GM19238 (cell line): ENCODE measurements around the gene SPAM1.
"Not testable (repeated sequence)": the region's sequence is repeated elsewhere in the genome, so short reads cannot be mapped to it uniquely, and the experiment has no call there.

Source experiments
- DNase-seq: peaks from one replicate; pipeline ENCODE4 v3.0.0; 2011; ENCODE audit warnings: low spot score; ENCODE audit not compliant: insufficient read length

SPAM1 gene

DNA sequence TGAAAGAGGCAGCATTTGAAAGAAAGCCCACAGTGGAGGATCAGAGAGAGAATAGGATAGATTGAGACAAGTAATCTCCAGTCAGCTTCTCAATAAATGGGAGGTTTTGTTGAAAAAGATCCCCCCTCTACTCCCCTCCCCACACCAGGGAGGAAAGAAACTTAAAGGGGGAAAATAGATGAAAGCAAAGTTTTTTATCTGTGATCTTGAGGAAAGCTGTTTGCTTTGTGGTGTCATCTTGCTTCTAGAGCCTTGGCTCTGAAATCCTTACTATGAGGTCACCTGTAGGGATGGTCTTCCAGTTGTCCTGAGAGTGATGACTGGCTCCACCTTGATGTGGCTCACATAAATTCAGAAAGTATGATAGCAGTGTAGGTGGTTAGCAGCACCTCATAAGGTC, at the start of gene SPAM1:
SPAM1 (plus strand) TSS at position 301 of the 400 bp plus-strand sequence. CDS start 28,330 bp downstream, outside the sequence.
- DNase-seq, result no peak

DNA sequence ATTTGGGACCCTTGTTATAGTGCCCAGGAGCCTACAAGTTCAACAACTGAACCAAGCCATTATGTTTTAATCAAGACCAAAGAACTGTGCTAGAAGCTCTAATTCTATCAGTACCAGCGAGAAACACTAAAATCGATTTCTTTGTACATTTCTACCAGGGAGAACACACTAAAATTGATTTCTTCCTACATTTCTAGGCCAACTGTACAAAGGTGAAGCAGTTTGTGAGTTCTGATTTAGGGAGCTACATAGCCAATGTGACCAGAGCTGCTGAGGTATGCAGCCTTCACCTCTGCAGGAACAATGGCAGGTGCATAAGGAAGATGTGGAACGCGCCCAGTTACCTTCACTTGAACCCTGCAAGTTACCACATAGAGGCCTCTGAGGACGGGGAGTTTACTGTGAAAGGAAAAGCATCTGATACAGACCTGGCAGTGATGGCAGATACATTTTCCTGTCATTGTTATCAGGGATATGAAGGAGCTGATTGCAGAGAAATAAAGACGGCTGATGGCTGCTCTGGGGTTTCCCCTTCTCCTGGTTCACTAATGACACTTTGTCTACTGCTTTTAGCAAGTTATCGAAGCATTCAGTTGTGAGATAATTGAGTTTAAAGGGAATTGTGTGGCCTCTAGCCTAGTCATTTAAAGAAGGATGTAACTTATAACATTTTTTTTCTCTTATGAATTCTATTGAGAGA, 48.3 kb upstream of the SPAM1 start:
- no peak for DNase-seq

DNA sequence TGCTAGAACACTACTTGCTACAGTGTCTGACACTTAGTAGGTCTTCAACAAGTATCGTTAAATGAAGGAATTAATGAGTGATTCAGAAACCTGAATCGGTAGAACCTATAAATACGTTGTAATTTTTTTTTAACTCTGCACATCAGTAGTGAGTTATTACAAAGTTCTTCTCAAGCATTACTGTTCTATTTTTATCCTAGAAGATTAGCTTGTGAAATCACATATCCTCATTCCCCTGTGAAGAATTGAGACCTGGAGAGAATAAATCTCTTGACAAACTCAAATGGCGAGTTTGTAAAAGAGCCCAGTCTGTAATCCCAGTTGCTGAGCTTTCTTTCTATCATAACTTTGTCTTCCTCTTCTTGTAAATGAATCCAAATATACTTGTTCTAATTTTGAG, 45.4 kb upstream of the SPAM1 start:
- no peak for DNase-seq

- no peak for DNase-seq
Measured at GRCh38 chr7:123881300-123881699, 43.7 kb upstream of the SPAM1 start.

DNA sequence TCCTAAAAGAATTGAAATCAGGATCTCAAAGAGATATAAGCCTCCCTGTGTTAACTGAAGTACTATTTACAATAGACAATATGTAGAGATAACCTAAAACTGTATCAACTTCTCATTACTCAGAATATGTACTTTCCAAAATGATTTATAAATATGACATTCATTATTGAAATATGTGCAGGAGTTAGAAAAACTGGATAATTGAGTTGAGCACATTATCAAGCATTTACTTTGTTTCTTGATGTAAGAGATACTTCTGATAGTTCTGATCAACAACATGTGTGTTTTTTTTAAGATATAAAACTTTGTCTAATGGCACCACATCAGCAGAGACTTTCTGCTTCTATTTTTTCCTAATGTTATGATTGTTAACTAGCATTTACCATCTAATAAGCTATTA, 41.9 kb upstream of the SPAM1 start:
- no peak for DNase-seq

- no peak for DNase-seq
Measured at GRCh38 chr7:123888192-123888591, 36.8 kb upstream of the SPAM1 start.

GRCh38 chr7:123894753-123895152, 30.3 kb upstream of the SPAM1 start:
- DNase-seq, result not testable (repeated sequence)

DNA sequence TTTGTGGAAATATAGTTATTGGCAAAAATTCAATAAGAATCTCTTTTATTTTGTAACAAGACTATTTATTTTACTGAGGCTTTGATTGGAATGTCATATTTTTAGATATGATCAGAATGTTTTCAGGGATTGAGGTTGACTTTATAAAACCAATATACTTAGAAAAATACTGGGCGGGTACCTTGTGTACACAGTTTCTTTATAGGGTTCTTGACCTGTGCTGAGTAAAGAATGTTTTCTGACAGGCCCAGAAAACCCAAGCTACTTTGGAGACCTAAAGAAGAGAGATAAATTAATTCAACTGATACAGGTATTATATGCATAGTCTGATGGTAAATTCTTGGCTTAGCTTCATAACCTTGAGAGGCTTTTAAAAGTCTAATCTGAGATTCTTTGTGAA, 23.9 kb upstream of the SPAM1 start:
- DNase-seq, result no peak

DNA sequence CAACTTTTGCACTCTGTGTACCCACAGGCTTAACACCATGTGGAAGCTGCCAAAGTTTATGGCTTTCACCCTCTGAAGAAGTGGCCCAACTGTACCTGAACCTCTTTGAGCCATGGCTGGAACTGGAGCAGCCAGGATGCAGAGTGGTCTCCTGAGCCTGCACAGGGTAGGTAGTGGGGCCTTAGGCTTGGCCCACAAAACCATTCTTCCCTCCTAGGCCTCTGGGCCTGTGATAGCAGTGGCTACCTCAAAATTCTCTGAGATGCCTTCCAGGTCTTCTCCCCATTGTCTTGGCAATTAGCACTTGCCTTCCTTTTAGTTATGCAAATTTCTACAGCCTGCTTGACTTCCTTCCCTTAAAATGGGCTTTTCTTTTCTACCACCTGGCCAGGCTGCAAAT, 19.3 kb upstream of the SPAM1 start:
- DNase-seq, result no peak

GRCh38 chr7:123916240-123916724, 8.8 kb upstream of the SPAM1 start:
- DNase-seq, result no peak

GRCh38 chr7:123917878-123918277, 7.2 kb upstream of the SPAM1 start:
- DNase-seq, result no peak

DNA sequence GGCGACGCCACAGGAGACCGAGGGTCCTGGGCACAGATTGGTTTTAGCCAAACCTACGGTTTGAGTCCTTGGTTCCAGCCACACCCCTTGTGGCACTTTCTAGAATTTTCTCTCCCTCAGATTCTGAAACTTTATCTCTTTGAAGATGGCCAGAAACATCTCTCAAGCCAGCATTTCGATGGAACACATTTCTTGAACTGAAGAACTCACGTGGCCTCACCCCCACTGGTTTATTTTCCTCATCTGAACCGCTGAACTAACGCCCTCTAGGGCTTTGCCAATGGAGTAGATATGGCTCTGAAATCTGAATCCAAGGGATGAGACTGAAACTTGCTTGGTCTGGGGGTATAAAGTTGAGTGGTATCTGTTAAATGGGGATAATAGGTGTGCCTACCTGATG, 6.7 kb upstream of the SPAM1 start:
- no peak for DNase-seq

- DNase-seq, result no peak
Measured at GRCh38 chr7:123923599-123923998, 1.4 kb upstream of the SPAM1 start.

DNA sequence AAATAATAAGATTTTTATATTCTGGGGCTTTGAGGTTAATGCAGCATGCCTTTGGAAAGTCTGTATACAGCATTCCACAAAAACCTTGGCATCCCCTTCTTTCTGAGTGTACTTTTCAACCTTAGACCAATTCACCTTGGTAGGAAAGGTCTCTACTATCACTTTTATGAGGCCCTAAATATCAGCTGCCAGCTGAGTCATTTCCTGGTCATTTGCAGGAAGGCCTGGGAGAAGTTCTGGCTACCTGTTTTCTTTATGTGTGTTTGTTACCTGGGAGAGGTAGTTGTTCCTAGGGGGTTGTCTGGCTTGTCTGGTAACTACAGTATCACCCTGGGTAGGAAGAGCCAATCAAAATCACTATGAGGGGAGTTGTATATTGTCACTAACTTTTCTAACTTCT, 4.1 kb downstream of the SPAM1 start:
- no peak for DNase-seq

GRCh38 chr7:123929655-123930054, 4.6 kb downstream of the SPAM1 start:
- no peak for DNase-seq

DNA sequence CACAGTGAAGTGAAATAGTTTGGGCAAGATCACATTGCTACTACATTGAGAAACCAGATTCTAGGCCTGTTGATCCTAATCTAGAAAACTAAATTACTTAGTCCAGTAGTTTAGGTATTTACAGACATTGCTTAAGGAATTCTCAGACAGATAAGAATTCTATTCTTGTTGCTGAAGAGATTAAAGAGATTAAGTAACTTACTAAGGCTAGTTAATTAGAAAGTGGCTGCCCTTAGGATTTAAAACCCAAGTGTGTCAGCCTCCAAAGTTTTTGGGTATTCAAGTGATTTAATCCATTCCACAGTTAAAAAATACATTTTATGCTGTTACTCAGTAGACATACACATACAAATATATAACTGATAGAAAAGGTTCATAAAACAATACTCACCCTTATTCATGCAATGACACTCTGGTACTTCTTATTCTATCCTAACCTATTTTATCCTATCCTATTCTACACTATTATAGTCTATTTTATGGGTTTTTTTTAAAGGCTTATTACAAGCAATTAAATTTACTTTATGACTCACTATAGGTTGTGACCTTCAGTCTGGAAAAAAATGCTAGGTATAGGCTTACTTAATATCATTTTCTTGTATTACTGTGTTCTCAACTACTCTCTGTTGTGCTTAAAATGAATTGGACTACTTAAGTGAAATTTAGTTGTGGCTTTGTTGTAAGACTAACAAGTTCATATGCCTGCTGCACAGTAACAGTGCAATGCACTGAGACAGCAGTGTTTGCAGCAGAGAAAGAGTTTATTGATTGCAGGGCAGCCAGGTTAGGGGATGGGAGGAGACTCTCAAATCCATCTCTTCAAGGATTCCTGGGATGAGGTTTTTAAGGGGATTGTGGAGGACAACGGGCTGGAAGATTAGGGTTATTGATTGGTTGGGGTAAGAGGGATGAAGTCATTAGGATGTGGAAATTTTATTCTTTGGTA, 10.7 kb downstream of the SPAM1 start:
- no peak for DNase-seq

DNA sequence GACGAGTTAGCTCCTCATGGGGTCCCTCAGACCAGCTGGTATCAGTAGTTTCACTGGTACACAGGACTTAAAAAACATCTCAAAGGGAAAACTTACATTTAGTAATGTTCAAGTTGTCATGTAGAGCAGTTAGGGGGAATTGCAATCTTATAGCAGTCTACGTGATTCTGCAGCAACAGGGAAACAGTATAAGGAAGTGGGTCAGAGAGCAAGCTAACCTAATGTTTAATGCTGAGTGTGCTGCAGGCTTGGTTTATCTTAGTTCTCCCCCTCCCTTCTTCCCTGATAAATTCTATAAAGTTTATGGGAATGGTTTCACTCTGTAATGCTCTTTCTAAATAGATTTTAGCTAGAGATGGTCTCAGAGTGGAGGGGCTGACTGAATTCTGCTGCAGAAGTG, 11.3 kb downstream of the SPAM1 start:
- DNase-seq, result no peak

DNA sequence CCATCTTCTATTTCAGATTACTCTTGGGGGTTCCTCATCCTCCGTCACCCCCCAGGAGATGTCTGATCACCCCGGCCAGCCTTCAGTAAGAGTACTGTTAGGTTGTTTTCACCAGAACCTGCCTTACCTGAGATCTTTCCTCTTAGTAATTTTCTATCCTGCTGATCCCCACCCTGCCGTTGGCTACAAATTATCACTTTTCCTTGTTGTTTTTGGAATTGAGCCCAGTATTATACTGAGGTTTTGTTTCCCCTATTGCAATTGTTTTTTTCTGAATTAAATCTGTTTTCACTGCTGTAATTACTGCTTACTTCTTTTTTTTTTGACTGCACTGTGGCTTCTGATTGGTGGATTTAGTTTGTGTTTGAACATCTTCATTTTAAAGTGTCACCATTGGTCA, 14.7 kb downstream of the SPAM1 start:
- DNase-seq, result no peak

GRCh38 chr7:123941391-123942180, 16.5 kb downstream of the SPAM1 start:
- DNase-seq, result no peak

DNA sequence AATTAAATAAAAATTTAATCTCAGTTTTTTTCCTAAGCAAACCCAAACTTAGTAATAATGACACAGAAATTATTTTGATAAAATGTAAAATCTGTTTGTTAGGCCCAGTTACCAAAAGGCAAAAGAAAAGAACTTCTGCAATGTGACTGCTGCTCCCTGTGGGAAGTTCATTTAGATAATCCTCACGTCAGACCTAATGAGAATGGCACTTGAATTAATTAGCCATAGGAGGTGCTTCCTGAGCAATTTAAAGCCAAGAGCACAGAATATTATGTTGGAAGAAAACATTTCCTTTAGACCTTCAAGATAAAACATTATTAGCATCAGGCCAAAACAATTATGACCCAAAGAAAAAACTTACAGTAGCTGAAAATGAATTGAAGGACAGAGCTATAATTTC, 19.4 kb downstream of the SPAM1 start:
- DNase-seq, result no peak

DNA sequence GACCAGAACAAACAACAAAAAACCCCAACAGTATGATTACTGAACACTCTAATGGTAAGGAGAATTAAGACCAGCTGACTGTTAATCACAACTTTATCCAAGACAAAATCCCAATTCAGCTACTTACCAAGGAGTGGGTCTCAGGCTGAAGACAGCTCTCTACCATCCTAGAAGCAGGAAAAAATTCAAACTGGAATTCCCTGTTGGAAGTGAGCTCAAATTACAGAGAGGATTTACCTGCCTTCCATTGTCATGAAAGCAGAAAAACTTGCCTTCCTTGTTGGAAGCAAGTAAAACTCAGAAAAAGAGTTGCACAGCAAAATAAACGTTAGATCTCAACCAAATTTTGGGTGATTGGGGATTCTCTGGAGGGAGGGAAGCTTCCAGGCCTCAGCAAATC, 20.9 kb downstream of the SPAM1 start:
- DNase-seq, result no peak

GRCh38 chr7:123948136-123948535, 23.1 kb downstream of the SPAM1 start:
- DNase-seq, result no peak
